ENCODE measurements around the gene PDZRN3.

DNA sequence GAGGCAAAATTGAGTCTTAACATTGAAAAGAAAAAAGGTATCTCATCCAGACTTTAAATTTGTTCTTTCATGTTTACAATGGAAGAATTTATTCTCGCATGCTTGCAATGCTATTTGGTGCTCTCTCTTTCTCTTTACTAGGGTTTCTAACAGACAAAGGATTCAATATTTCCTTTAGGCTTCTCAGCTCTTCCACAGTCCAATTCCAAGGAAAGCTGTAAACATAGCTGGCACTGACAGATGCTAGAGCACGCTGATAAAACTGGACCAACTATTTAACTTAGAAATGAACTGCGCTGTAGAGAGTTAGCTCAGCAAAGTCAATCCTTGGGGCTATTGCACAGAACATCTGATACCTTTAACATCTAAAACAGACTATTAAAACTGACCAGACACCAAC lies 81.3 kb downstream of the PDZRN3 start:
- TF ChIP-seq, protein P1, sequence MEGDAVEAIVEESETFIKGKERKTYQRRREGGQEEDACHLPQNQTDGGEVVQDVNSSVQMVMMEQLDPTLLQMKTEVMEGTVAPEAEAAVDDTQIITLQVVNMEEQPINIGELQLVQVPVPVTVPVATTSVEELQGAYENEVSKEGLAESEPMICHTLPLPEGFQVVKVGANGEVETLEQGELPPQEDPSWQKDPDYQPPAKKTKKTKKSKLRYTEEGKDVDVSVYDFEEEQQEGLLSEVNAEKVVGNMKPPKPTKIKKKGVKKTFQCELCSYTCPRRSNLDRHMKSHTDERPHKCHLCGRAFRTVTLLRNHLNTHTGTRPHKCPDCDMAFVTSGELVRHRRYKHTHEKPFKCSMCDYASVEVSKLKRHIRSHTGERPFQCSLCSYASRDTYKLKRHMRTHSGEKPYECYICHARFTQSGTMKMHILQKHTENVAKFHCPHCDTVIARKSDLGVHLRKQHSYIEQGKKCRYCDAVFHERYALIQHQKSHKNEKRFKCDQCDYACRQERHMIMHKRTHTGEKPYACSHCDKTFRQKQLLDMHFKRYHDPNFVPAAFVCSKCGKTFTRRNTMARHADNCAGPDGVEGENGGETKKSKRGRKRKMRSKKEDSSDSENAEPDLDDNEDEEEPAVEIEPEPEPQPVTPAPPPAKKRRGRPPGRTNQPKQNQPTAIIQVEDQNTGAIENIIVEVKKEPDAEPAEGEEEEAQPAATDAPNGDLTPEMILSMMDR (IDR thresholded peaks at IDR 0.05; ENCODE audit: insufficient read depth, low read length) = no peak
- TF ChIP-seq GABPA (IDR thresholded peaks at IDR 0.05; ENCODE audit: low read depth) = no peak
